Right renal pelvis (tissue), 4 donors: ENCODE results near the gene TRIP13. TPM values are rescaled to one million over a fixed set of nuclear protein-coding genes. Genes with fewer than 3 reads are reported as not detected.

Experiments
- DNase-seq, 4 donors: peaks; one replicate each; pipeline ENCODE4 v3.0.0-alpha.2; 2013; ENCODE audit warnings: low read depth in 4 of 4, low spot score in 3 of 4, missing footprints in 1 of 4
- polyA plus RNA-seq, 4 donors: library from polyadenylated mRNA; unstranded; fragments of 120-200 nt; gene quantifications; one replicate each; pipeline ENCODE4 v1.2.1, GENCODE V29; 2013; ENCODE audit not compliant: insufficient read length in 4 of 4

The TRIP13 gene
- polyA plus RNA-seq, 4 donors, result 11.3 to 17.0 (median 15.4) TPM

- DNase-seq, result no peak
Observed at GRCh38 chr5:949815-950560, 57.3 kb downstream of the TRIP13 start.

GRCh38 chr5:951940-952596 is 59.4 kb downstream of the TRIP13 start:
- DNase-seq, result no peak

GRCh38 chr5:952597-953271 is 60.0 kb downstream of the TRIP13 start:
- DNase-seq, result no peak

GRCh38 chr5:953535-954449 is 61.1 kb downstream of the TRIP13 start:
- no peak for DNase-seq

GRCh38 chr5:955886-956761 is 63.4 kb downstream of the TRIP13 start:
- DNase-seq, result no peak

- DNase-seq, result peak in 1 of 4 donors; percentile 69
Observed at GRCh38 chr5:956941-957747, 64.5 kb downstream of the TRIP13 start.

GRCh38 chr5:957748-958485 is 65.2 kb downstream of the TRIP13 start:
- DNase-seq, result no peak

- no peak for DNase-seq
Observed at GRCh38 chr5:958701-959571, 66.3 kb downstream of the TRIP13 start.

DNA sequence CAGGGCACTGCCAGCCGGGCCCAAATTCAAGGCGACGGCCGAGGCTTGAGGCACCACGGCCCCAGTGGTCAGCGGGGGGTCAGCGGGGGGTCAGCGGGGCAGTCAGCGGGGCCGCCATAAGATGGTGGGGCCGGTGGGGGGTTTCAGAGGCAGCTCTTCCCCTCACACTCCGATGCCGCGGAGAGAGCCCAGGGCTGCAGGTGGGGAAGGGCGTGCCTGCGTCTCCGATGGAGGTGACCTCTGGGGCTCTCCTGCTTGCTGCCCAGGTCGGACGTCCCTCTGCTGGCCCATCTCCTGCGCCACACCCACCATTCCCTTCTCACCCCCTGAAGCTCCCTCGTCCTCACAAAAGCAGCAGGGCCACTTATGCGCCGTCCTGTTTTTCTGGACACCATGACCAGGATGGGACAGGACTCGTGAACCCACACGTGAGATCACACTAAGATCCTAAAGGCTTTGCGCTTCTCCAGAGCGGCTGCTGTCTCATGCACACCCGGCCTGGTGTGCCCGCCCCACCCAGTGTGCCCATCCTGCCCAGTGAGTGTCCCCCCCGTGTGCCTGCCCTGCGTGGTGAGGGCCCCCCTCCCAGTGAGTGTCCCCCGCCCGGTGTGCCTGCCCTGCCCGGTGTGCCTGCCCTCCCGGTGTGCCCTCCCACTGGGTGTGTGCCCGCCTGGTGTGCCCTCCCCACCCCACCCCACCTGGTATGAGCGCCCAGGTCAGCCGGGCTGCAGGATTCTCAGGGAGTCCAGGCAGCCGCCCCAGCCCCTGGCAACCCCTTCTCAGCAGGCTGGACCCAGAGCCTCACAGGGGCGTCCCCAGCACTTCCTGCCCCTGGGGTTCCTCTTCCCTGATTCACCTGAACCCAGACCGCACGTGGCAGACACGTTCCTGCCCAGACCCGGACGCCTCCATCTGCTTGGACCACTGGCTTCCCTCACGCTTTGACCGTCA is 67.2 kb downstream of the TRIP13 start:
- DNase-seq, result no peak

- DNase-seq, result no peak
Observed at GRCh38 chr5:960551-960950, 67.9 kb downstream of the TRIP13 start.

DNA sequence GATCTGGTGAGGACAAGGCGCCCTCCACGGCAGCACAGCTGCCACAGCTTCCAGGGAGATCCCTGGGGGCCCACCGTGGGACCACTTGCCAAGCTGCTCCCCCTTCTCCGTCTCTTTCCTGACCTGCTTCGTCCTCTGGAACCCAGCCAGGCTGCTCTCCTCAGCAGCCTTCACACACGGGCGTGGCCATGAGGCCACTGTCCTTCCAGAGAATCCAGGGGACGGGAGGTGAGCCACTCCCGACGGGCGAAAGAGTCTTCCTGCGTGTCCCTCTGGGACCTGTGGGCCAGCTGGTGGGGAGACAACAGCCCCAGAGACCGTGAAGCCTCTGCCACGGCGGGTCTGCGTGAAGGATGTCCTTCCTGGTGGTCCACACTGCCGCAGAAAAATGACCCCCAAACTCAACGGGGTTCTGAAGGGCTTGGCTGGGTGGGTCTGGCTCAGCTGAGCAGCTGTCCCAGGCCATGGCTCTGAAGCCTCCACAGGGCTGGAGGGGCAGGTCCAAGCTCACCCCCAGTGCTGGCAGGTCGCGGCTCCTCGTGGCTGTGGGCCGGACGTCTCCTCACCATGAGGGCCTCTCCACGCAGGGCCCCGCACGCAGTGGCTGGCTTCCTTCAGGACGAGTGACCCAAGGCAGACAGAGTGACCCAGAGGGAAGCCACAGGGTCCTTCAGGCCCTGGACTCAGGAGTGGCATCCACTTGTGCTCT is 68.5 kb downstream of the TRIP13 start:
- no peak for DNase-seq

GRCh38 chr5:961711-962240 is 69.1 kb downstream of the TRIP13 start:
- DNase-seq, result no peak

DNA sequence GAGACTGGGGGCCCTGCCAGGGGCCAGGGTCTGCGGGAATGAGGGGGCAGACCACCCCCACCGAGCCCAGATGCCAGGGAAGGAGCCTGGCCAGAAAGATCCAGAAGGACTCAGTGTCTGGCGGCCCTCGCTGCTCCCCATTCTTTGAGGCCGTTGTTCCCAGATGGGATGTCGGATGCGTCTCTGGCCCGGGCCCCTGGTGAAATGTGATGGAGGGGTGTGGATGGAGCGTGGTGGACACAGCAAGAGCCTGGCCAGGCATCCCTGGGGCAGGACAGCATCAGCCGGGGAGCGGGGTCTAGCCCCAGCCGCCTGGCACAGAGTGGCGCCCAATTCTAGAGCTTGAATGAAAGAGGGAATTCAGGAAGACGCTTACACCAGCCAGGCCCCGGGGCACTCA is 69.7 kb downstream of the TRIP13 start:
- no peak for DNase-seq

- DNase-seq, result no peak
Observed at GRCh38 chr5:962801-963200, 70.1 kb downstream of the TRIP13 start.

- no peak for DNase-seq
Observed at GRCh38 chr5:963310-963672, 70.6 kb downstream of the TRIP13 start.
